ENCODE results near the gene PCDHA1. TPM values are rescaled to one million over a fixed set of nuclear protein-coding genes. Genes with fewer than 3 reads are reported as not detected.
A peak's percentile ranks its signal among the peaks of the same experiment; 100 is the strongest.

PCDHA1 gene
- total RNA-seq, 4 donors from 2014 or later = not detected

DNA sequence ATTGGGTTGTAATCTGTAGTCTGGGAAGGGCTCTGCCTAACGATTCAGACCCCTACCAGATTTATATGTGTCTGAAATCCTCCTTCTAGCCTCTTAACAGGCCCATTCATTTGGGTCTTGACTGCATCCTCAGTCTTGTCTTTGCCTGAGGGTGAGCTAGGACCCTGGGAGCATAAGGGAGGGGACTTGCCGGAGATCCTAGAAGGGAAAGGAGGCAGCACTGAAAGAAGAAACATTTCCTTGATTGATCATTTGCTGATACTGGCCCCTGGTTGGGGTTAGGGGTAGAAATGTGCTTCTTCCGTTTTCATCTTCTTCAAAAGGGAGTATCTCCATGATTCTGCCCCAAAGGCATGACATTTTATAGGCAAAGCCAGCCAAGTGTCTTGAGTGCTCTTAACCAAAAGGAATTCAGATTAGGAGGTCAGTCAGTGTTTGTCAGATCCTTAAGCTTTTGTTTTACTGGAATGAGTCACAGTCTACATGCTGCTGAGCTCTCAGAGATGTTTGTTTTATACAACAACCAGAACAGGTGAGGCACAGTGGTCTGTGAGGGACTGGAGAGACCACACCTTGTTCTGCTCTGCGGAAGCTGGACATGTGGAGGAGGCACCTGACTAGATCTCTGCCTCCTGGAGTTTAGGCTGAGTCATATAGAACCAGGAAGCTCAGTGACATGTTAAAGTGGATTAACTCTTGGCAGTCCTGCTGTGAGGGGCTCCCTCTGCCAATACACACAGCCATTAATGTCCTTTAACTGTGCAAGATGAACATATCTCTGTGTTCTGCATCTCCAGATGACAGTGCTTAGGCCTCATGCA lies 218.1 kb downstream of the PCDHA1 start:
- TF ChIP-seq, protein P1, sequence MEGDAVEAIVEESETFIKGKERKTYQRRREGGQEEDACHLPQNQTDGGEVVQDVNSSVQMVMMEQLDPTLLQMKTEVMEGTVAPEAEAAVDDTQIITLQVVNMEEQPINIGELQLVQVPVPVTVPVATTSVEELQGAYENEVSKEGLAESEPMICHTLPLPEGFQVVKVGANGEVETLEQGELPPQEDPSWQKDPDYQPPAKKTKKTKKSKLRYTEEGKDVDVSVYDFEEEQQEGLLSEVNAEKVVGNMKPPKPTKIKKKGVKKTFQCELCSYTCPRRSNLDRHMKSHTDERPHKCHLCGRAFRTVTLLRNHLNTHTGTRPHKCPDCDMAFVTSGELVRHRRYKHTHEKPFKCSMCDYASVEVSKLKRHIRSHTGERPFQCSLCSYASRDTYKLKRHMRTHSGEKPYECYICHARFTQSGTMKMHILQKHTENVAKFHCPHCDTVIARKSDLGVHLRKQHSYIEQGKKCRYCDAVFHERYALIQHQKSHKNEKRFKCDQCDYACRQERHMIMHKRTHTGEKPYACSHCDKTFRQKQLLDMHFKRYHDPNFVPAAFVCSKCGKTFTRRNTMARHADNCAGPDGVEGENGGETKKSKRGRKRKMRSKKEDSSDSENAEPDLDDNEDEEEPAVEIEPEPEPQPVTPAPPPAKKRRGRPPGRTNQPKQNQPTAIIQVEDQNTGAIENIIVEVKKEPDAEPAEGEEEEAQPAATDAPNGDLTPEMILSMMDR (IDR thresholded peaks at IDR 0.05) = no peak
- DNase-seq (ENCODE audit: low spot score) = no peak
- ATAC-seq (ENCODE audit: low FRiP score) = peak; percentile 43

DNA sequence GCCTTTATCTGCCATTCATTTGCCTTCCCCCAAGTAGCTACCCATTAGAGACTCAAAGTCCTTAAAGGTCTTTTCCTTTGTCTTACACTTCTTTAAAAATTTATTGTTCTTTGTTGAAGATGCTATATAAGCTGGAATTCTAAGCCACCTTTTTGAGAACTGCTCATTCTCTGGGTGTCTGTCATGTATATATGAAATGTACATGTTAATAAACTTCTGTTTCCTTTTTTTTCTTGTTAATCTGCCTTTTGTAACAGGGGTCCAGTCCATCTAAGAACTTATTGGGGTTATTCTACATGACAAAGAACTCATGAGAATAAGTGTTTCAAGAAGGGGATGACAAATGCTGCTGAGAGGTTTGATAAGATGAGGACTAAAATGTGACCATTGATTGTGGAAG lies 221.9 kb downstream of the PCDHA1 start:
- TF ChIP-seq, protein P1 (IDR thresholded peaks at IDR 0.05) = no peak
- ATAC-seq (ENCODE audit: low FRiP score) = no peak
- no peak for DNase-seq (ENCODE audit: low spot score)

DNA sequence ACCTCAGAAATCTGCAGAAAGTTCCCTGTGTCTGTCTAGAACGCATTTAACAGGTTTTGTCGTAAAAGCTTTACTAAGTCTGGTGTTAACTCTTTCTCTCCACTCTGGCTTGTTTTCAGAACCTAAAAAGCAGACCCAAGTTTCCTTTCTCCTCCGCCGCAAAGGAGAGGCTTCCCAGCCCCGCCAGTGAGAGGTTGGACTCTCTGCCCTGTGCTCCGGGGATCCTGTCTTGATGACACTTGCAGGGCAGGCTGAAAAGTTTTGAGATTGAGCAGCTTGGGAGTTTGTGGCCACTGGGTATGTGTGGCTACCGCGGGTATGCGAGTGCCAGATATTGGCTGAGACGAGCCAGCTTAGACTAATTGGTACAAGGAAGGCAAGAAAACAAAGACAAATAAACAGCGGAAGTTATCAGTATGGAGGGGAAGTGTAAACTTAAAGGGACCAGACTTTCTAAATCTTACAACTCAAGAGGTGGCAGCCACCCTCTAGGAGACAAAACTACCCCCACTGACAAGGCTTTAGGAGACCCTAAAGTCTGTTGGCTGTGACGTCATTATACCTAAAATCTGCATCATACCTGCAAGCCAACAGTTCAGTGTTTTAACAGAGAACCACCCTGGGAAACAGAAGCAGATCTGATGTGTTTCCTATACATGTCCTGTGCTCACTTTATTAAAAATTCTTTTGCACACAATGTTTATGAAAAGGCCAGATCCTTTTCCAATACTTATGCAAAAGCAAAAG lies 224.3 kb downstream of the PCDHA1 start:
- DNase-seq (ENCODE audit: low spot score) (no peak), ATAC-seq (ENCODE audit: low FRiP score) (no peak)
- TF ChIP-seq, protein P1 (IDR thresholded peaks at IDR 0.05) = no peak

DNA sequence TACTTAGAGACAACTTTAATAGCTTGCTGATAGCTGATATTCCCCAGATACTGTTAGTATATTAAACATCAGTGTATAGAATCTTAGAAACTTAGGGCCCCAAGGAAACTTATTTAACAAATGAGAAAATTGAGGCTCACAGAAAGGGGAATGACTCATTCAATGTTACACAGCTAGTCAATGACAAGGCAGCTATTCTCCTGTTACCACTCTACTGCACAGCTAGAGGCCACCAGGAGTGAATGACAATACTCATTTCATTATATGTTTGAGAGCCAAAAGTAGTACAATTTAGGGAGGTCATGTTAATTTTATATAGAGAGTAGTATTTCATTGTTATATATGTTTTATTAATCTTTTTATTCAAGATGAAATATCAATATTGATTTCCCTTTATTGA lies 232.0 kb downstream of the PCDHA1 start:
- TF ChIP-seq, protein P1 (IDR thresholded peaks at IDR 0.05) = no peak
- DNase-seq (ENCODE audit: low spot score) = no peak
- ATAC-seq (ENCODE audit: low FRiP score) = no peak

DNA sequence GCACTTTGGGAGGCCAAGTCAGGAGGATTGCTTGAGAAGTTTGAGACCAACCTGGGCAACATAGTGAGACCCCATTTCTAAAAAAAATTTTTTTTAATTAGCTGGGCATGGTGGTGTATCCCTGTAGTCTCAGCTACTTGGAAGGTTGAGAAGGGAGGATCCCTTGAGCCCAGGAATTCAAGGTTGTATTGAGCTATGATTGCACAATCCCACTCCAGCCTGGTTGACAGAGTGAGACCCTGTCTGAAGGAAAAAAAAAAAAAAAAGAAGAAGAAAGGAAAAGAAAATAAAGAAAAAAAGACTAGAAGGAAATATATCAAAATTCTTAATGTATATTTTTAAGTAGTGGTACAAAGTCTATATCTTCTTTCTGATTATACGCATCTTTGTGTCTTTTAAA lies 236.4 kb downstream of the PCDHA1 start:
- ATAC-seq (ENCODE audit: low FRiP score) (no peak), DNase-seq (ENCODE audit: low spot score) (no peak)
- TF ChIP-seq, protein P1 (IDR thresholded peaks at IDR 0.05) = no peak

DNA sequence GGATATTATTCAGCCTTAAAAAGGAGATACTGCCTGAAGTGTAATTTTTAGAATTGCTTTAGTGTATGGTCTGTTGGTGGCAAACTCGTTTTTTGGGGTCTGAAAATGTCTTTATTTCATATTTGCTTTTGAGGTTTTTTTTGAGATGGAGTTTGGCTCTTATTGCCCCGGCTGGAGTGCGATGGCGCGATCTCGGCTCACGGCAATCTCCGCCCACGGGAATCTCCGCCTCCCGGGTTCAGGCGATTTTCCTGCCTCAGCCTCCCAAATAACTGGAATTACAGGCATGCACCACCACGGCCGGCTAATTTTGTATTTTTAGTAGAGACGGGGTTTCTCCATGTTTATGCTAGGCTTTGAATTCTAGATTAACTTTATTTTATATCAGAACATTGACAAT lies 245.1 kb downstream of the PCDHA1 start:
- ATAC-seq (ENCODE audit: low FRiP score) = no peak
- no peak for DNase-seq (ENCODE audit: low spot score)
- TF ChIP-seq, protein P1 (IDR thresholded peaks at IDR 0.05) = no peak
